Measurements from ENCODE around the gene OR2J1.

- TF ChIP-seq CTCF (IDR thresholded peaks at IDR 0.05; ENCODE audit: insufficient read depth, low read depth, low read length) (peak; percentile 34), EZH2 (IDR thresholded peaks at IDR 0.05; ENCODE audit: insufficient read depth, low read length) (no peak)
Measured at GRCh38 chr6:29071831-29072723, 27.2 kb upstream of the OR2J1 start.
